Bronchial smooth muscle cell (primary cell): Measurements from ENCODE around the gene AMBP. TPM values are rescaled to one million over a fixed set of nuclear protein-coding genes. Genes with fewer than 3 reads are reported as not detected.

Source experiments
- total RNA-seq: library from RNA; depleted of rRNA; stranded (reverse); fragments of >200 nt; gene quantifications from 2 replicates; pipeline ENCODE4 v1.2.1, GENCODE V29; 2014

AMBP gene
- total RNA-seq: 0.16 and 0.86 TPM in 2 replicates

GRCh38 chr9:114078021-114078780, at the start of gene AMBP:
Gene AMBP (minus strand): TSS chr9:114078300. CDS start chr9:114078209, 91 bp downstream.

GRCh38 chr9:114098936-114099668, 21.0 kb upstream of the AMBP start, which contains the start of gene KIF12:
Gene KIF12 (minus strand): TSS chr9:114099292. CDS start chr9:114099276, 16 bp downstream.

Other genes starting within 250 kb of the AMBP start
- gene ZNF618, start 202.0 kb downstream of the AMBP start, total RNA-seq: 5.5 and 7.7 TPM in 2 replicates
- gene KIF12, start 21.0 kb upstream of the AMBP start, total RNA-seq: not detected in 2 replicates
- 2.0 and 3.5 TPM in 2 replicates for gene COL27A1, start 77.2 kb upstream of the AMBP start, total RNA-seq
- gene ORM1, start 244.8 kb upstream of the AMBP start, total RNA-seq: not detected in 2 replicates